Urothelium cell line (cell line): ENCODE data around the gene TLR8.

Experiments used
- DNase-seq: peaks from one replicate; pipeline ENCODE4 v3.0.0; 2011; ENCODE audit warnings: low spot score, mixed read lengths
- FAIRE-seq: peaks from 2 replicates; lab custom pipeline; 2011; peaks lifted over from hg19 to GRCh38; lab: Jason Lieb, UNC

Gene TLR8

GRCh38 chrX:12906046-12906761, at the start of gene TLR8:
Gene TLR8, plus strand, starts transcription at chrX:12906620. Its CDS starts 87 bp downstream, at chrX:12906707.
- FAIRE-seq (no peak), DNase-seq (no peak)

GRCh38 chrX:12865359-12865758, 41.1 kb upstream of the TLR8 start:
- FAIRE-seq (no peak), DNase-seq (no peak)

- DNase-seq (no peak), FAIRE-seq (no peak)
Measured at GRCh38 chrX:12866451-12867377, 39.7 kb upstream of the TLR8 start, which contains the start of gene TLR7. Gene TLR7, plus strand, starts transcription at chrX:12867072. Its CDS starts 507 bp downstream, at chrX:12867579.

DNA sequence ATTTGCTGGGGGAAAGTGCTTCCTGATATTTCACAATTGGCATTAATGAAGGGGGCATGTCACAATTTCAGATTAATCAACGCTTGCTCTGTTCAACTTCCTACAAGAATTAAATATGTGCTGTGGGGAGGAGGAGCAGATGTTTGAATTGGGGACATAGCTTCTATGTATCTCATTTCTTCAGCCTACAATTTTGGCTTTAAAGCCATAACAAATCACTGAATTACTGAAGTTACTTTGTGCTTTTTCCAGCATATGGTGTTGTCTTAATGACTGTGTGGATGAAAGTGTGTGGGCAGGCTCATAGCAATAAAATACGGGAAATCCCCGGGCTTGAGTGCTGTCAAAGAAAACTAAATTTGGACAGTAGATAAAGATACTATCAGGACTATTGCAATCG, 38.7 kb upstream of the TLR8 start:
- DNase-seq (no peak), FAIRE-seq (no peak)

DNA sequence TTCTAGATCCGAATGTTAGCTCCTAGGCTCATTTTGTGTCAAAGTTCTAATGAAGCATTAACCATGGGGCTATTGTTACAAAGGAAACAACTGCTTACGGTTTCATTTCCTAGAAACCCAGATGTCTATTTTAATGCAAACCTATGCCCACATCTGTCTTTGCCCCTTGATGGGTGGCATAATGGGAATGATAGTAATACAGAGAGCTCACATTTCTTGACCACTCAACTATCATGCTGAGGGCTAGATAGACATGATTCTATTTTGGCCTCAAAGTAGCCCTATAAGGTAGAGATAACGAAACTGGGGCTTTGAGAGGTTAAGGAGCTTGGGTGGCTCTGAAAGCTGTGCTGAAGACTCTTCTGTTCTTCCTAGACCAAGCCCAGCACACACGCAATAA, 37.7 kb upstream of the TLR8 start:
- no peak for DNase-seq
- FAIRE-seq: no peak

- no peak for FAIRE-seq
- DNase-seq: no peak
Measured at GRCh38 chrX:12871257-12871656, 35.2 kb upstream of the TLR8 start.

DNA sequence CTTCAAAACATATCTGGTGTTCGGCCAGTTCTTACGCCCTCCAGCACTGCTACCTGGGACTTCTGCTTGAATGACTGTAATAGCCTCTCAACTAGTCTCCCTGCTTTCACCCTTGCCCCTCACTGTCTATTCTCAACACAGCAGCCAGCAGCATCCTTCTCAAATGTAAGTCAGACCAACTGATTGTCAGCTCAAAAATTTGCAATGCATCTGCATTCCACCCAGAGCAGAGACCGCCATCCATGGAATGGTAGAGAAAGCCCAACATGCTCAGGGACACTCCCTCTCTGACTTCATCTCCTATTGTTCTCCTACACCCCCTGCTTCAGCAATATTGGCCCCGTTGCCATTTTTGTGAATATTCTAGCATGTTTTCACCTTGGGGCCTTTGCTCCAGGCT, 33.7 kb upstream of the TLR8 start:
- FAIRE-seq: no peak

GRCh38 chrX:12874581-12874980, 31.8 kb upstream of the TLR8 start:
- DNase-seq (no peak), FAIRE-seq (no peak)

More for the DNA sequence above, 33.7 kb upstream of the TLR8 start:
- DNase-seq: no peak

DNA sequence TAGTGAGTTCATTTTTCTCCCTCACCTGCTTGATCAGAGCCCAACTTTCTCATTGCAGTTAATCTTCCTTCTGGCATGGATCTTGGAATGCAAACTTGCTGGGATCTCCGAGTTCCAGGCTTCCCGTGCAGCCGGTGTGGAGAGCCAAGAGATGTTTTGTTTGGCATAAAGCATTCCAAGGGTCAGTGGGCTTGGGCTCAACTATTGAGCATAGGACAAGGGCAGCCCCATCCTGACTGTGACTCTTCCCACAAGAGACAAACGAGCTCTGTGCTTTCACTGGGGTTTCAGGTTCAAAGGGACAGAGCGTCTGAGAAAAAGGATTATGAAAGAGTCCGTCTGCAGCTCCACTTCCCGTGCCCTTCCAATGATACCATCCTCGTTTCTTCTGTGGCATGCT, 29.0 kb upstream of the TLR8 start:
- no peak for FAIRE-seq

GRCh38 chrX:12878536-12878935, 27.9 kb upstream of the TLR8 start:
- DNase-seq (no peak), FAIRE-seq (no peak)

More for the DNA sequence above, 29.0 kb upstream of the TLR8 start:
- DNase-seq: no peak

DNA sequence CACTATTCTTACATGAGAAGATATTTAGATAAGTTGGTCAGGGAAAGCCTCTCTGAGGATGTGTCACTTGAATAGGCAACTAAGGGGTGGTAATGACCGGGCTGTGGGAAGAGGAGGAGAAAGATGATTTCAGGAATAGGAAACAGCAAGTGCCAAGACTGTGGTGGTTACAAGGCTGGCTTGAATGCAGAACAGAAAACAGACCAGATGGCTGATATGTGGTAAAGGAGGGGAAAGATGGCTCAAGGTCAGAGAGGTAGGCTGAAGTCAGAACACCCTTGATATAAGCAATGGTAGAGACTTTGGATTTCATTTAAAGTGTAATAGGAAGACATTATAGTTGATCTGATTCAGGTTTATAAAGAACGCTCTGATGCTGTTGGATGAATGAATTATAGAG, 24.5 kb upstream of the TLR8 start:
- no peak for DNase-seq
- FAIRE-seq: no peak

DNA sequence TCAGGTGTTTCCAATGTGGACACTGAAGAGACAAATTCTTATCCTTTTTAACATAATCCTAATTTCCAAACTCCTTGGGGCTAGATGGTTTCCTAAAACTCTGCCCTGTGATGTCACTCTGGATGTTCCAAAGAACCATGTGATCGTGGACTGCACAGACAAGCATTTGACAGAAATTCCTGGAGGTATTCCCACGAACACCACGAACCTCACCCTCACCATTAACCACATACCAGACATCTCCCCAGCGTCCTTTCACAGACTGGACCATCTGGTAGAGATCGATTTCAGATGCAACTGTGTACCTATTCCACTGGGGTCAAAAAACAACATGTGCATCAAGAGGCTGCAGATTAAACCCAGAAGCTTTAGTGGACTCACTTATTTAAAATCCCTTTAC, 20.9 kb upstream of the TLR8 start:
- DNase-seq (no peak), FAIRE-seq (no peak)

DNA sequence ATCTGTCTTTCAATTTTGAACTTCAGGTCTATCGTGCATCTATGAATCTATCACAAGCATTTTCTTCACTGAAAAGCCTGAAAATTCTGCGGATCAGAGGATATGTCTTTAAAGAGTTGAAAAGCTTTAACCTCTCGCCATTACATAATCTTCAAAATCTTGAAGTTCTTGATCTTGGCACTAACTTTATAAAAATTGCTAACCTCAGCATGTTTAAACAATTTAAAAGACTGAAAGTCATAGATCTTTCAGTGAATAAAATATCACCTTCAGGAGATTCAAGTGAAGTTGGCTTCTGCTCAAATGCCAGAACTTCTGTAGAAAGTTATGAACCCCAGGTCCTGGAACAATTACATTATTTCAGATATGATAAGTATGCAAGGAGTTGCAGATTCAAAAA, 19.9 kb upstream of the TLR8 start:
- no peak for FAIRE-seq

DNA sequence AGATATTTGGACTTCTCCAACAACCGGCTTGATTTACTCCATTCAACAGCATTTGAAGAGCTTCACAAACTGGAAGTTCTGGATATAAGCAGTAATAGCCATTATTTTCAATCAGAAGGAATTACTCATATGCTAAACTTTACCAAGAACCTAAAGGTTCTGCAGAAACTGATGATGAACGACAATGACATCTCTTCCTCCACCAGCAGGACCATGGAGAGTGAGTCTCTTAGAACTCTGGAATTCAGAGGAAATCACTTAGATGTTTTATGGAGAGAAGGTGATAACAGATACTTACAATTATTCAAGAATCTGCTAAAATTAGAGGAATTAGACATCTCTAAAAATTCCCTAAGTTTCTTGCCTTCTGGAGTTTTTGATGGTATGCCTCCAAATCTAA, 19.3 kb upstream of the TLR8 start:
- FAIRE-seq (no peak), DNase-seq (no peak)

More for the DNA sequence above, 19.9 kb upstream of the TLR8 start:
- no peak for DNase-seq

DNA sequence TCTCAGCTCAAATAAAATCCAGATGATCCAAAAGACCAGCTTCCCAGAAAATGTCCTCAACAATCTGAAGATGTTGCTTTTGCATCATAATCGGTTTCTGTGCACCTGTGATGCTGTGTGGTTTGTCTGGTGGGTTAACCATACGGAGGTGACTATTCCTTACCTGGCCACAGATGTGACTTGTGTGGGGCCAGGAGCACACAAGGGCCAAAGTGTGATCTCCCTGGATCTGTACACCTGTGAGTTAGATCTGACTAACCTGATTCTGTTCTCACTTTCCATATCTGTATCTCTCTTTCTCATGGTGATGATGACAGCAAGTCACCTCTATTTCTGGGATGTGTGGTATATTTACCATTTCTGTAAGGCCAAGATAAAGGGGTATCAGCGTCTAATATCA, 18.7 kb upstream of the TLR8 start:
- DNase-seq (no peak), FAIRE-seq (no peak)

GRCh38 chrX:12890467-12890866, 16.0 kb upstream of the TLR8 start:
- no peak for DNase-seq
- no peak for FAIRE-seq

- DNase-seq: no peak
- no peak for FAIRE-seq
Measured at GRCh38 chrX:12891171-12891570, 15.2 kb upstream of the TLR8 start.

DNA sequence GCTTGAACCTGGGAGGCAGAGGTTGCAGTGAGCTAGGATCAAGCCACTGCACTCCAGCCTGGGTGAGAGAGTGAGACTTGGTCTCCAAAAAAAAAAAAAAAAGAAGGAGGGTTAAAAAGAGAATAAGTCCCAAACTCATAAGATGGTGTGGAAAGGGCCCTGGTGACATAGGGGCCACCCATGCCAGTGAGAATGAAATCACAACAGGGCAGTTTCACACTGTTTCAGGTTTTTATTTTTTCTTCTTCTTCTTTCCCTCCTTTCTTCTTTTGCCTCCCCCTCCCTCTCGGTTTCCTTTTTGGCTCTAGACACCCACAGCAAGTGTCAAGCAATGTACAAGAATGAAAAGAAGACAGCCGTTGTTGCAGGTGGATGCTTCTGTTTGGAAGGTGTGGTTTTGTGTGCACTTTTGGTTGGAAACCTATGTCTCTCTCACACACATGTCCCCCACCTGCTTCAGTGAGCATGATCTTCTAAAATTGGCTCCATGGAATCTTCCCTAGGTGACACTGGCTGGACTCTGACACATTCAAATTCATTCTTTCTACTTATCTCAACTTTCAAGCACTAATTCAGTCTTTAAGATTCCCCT, 14.4 kb upstream of the TLR8 start:
- DNase-seq (no peak), FAIRE-seq (no peak)

- no peak for DNase-seq
- no peak for FAIRE-seq
Measured at GRCh38 chrX:12892716-12893115, 13.7 kb upstream of the TLR8 start.

DNA sequence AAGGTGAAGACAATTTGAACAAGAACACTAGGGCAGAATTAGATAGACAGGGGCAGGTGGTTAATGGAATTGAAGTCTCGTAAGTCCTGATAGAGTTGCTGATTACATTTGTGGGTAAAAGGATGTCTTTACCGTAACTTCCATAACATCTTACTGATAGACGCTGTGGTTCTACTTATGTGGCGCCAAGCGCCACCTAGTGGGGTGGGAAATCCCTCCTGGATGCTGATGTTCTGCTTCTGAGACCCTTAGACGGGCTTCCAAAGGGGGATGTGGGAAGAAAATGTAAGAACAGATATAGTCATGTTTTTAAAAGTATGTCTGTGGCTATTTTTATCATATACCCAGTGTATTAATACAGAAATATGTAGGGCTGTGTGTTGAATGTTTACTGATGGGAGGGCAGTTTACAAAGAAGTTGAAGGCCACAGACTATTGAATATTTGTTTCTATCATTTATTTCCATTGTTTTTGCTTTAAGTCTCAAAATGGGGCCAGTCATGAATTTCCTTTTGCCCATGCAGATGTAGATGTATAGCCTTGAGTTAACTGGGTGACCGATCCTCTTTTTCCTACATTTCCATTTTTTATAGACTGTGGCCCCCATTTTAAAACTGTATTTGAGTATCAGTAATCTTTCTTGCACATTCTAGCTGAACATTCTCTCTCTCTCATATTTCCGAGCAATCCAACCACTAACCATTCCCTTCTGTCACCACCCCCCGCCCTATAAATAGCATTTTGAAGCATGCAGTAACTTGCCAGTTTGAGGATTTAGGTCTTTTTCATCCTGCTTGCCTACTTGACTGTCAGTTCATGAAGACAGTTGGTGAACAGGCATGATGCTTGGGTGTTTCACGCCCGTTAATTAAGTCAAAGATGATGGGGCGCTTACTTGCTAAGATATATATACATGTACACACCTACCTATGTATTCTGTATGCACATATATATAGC, 12.1 kb upstream of the TLR8 start:
- DNase-seq (peak; percentile 4), FAIRE-seq (no peak)
